Activated CD8-positive, alpha-beta T cell treated with anti-CD3 and anti-CD28 coated beads for 36 hours (primary cell): ENCODE results near the gene PRKACB. TPM values are rescaled to one million over a fixed set of nuclear protein-coding genes. Genes with fewer than 3 reads are reported as not detected.
"Not testable (repeated sequence)": the region's sequence is repeated elsewhere in the genome, so short reads cannot be mapped to it uniquely, and the experiment has no call there.

ENCODE experiments used
- ATAC-seq: fragments of 200-7000 bp; cut with Tn5 transposase; one replicate; pipeline ENCODE4 v1.10.0; 2021; ENCODE audit warnings: mild to moderate bottlenecking, moderate library complexity
- CTCF ChIA-PET: fragments of 350-600 bp; sonication (Branson Sonifier 250); formaldehyde crosslinking; loops from one replicate; lab custom pipeline; 2021; ENCODE audit warnings: antibody characterized with exemption; lab: Charles Lee
- POLR2A ChIA-PET: fragments of 350-600 bp; sonication (Branson Sonifier 250); formaldehyde crosslinking; loops from one replicate; lab custom pipeline; 2021; ENCODE audit warnings: antibody characterized with exemption; lab: Charles Lee
- DNase-seq: peaks from one replicate; pipeline ENCODE4 v3.0.0-alpha.2; 2020
- H3K27ac Mint-ChIP-seq: one replicate; pipeline ENCODE4 v1.8.0; 2021; ENCODE audit warnings: mild to moderate bottlenecking, mixed read lengths
- H3K27me3 Mint-ChIP-seq: one replicate; pipeline ENCODE4 v1.8.0; 2021; ENCODE audit warnings: mixed read lengths
- H3K36me3 Mint-ChIP-seq: one replicate; pipeline ENCODE4 v1.8.0; 2021; ENCODE audit warnings: low read depth, mixed read lengths
- H3K4me1 Mint-ChIP-seq: one replicate; pipeline ENCODE4 v1.8.0; 2021; ENCODE audit warnings: low read depth, mixed read lengths
- H3K4me3 Mint-ChIP-seq: one replicate; pipeline ENCODE4 v1.8.0; 2021; ENCODE audit warnings: mild to moderate bottlenecking, moderate library complexity, mixed read lengths
- H3K9me3 Mint-ChIP-seq: one replicate; pipeline ENCODE4 v1.8.0; 2021; ENCODE audit warnings: mixed read lengths
- intact Hi-C: fragments of 100-400 bp; cut with micrococcal nuclease; formaldehyde crosslinking; loops from one replicate; pipeline ENCODE4 v1.10.0; 2022
- total RNA-seq, 2 experiments: library from RNA; stranded (reverse); gene quantifications; one replicate each; pipeline ENCODE4 v1.2.3, GENCODE V29; 2021
- TF ChIP-seq, protein P1 (sequence below): fragments of 200-600 bp; IDR thresholded peaks from one replicate; pipeline ENCODE4 v1.8.0; 2022; ENCODE audit warnings: antibody characterized with exemption, mild to moderate bottlenecking

Gene PRKACB
- total RNA-seq, 2 experiments from 2014 or later: 39.9 to 44.7 TPM

DNA sequence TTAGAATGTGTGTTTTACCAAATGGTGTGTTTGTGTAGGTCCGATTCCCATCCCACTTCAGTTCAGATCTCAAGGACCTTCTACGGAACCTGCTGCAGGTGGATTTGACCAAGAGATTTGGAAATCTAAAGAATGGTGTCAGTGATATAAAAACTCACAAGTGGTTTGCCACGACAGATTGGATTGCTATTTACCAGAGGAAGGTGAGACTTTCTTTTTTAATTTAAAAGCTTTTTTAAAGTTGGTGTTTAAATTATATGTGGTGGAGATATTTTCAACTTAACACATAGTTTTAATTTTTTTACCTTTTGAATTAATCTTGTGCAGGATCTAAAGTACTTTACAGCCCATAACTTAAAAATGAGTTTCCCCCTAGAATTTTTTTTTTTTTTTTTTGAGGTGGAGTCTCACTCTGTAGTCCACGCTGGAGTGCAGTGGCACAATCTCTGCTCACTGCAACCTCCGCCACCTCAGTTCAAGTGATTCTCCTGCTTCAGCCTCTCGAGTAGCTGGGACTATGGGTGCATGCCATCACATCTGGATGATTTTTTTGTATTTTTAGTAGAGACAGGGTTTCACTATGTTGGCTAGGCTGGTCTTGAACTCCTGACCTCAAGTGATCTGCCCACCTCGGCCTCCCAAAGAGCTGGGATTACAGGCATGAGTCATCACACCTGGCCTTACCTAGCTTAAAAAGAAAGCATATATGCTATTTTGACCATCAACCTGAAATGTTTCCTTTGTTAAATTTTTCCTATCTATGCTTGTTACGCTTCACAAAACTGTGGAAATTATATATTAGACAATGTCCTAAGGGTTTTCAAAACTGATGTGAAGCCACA is 70.3 kb downstream of the PRKACB start:
- TF ChIP-seq, protein P1, sequence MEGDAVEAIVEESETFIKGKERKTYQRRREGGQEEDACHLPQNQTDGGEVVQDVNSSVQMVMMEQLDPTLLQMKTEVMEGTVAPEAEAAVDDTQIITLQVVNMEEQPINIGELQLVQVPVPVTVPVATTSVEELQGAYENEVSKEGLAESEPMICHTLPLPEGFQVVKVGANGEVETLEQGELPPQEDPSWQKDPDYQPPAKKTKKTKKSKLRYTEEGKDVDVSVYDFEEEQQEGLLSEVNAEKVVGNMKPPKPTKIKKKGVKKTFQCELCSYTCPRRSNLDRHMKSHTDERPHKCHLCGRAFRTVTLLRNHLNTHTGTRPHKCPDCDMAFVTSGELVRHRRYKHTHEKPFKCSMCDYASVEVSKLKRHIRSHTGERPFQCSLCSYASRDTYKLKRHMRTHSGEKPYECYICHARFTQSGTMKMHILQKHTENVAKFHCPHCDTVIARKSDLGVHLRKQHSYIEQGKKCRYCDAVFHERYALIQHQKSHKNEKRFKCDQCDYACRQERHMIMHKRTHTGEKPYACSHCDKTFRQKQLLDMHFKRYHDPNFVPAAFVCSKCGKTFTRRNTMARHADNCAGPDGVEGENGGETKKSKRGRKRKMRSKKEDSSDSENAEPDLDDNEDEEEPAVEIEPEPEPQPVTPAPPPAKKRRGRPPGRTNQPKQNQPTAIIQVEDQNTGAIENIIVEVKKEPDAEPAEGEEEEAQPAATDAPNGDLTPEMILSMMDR: no peak
- ATAC-seq (no peak), DNase-seq (no peak)
- intact Hi-C loops: no loop called here
- ChIA-PET POLR2A (no interaction called here), CTCF (interaction anchor here (1.1 kb wide), 1 partner anchor 87 kb away, joined by 3 read pairs; the partner anchor contains the start of gene SAMD13)
- Mint-ChIP-seq H3K36me3 (peaks cover 36% of the 10 kb centered on the region), H3K9me3 (peaks cover 3% of the 10 kb centered on the region), H3K27ac (no peak overlapping the region), H3K4me3 (no peak overlapping the region), H3K27me3 (no peaks in the 10 kb centered on the region), H3K4me1 (peaks cover 29% of the 10 kb centered on the region)

DNA sequence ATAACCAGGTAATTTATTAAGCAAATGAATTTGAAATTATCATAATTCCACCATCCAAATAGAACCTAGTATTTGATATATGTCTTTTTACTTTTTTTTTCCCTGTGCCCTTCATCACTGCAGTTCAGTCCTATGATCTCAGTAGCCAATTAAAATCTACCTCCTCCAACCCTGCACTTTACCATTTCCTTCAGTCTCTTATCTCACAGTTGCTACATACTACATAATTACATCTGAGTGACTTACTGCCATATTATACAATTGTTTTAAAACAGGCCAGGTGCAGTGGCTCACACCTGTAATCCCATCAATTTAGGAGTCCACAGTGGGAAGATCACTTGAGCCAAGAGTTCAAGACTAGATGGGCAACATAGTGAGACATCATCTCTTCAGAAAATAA is 73.2 kb downstream of the PRKACB start:
- TF ChIP-seq, protein P1: no peak
- ATAC-seq (no peak), DNase-seq (no peak)
- intact Hi-C loops: no loop called here
- Mint-ChIP-seq H3K4me3 (no peak overlapping the region), H3K36me3 (peaks cover 58% of the 10 kb centered on the region), H3K9me3 (peaks cover 20% of the 10 kb centered on the region), H3K27me3 (no peaks in the 10 kb centered on the region), H3K4me1 (peaks cover 30% of the 10 kb centered on the region), H3K27ac (no peak overlapping the region)
- ChIA-PET CTCF (no interaction called here), POLR2A (no interaction called here)

DNA sequence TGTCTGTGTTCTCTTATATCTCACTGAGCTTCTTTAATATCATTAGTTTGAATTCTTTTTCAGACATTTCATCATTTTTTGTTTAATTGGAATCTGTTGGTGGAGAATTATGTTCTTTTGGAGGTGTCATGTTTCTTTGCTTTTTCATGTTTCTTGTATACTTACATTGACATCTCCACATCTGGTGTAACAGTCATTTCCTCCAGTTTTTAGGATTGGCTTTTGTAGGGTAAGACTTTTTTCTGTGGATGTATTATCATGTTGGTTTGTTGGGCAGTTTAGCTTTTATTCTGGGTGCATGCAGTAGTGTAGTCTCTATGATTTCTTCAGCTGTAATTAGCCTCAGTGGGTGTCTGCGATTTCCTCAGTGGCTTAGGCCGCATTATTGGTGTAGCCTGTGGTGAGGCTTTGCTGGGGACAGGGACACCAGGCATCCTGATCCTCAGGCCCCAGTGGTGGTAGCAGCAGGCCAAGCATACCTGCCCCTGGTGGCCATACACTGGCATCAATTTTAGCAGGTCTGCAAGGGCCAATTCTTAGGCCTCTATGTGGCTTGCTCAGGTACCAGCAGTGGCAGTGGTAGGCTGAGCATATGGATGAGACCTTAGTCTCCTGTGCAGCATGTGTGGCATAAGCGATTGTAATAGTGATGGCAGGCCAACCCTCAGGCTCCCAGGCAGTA is 79.8 kb downstream of the PRKACB start:
- H3K36me3 Mint-ChIP-seq: peaks cover 72% of the 10 kb centered on the region
- POLR2A ChIA-PET: no interaction called here
- no peak overlapping the region for H3K27ac Mint-ChIP-seq

DNA sequence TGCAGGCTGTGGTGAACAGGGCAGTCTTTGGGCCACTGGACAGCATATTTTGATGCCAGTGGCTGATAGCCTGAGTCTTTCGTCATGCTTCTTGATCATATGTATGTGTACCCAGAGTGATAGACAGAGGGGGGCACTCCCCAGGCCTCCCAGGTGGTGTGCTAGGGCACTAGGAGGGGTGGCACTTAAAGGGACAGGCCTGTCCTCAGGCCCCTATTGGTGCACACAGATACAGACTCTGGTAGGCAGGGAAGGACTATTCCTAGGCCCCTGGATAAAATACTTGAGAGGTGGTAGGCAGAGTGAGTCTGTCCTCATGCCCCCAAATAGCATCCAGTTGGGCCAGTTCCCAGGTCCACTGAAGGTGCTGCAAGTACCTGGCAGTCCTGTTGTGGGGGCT is 80.8 kb downstream of the PRKACB start:
- no peak for DNase-seq
- POLR2A ChIA-PET: no interaction called here
- intact Hi-C loops: no loop called here
- TF ChIP-seq, protein P1: no peak
- no peak for ATAC-seq
- no peak overlapping the region for H3K4me3 Mint-ChIP-seq
- peaks cover 65% of the 10 kb centered on the region for H3K36me3 Mint-ChIP-seq
- CTCF ChIA-PET: no interaction called here
- no peaks in the 10 kb centered on the region for H3K27me3 Mint-ChIP-seq
- H3K27ac Mint-ChIP-seq: no peak overlapping the region
- peaks cover 28% of the 10 kb centered on the region for H3K9me3 Mint-ChIP-seq
- peaks cover 30% of the 10 kb centered on the region for H3K4me1 Mint-ChIP-seq

More for the DNA sequence above, 79.8 kb downstream of the PRKACB start:
- H3K4me3 Mint-ChIP-seq: no peak overlapping the region
- TF ChIP-seq, protein P1: no peak
- H3K4me1 Mint-ChIP-seq: peaks cover 30% of the 10 kb centered on the region
- H3K27me3 Mint-ChIP-seq: no peaks in the 10 kb centered on the region
- intact Hi-C loops: no loop called here
- CTCF ChIA-PET: interaction anchor here (0.8 kb wide), 1 partner anchor 62 kb away, joined by 3 read pairs; no protein-coding TSS in a partner anchor
- ATAC-seq: no peak
- DNase-seq: no peak
- peaks cover 33% of the 10 kb centered on the region for H3K9me3 Mint-ChIP-seq

DNA sequence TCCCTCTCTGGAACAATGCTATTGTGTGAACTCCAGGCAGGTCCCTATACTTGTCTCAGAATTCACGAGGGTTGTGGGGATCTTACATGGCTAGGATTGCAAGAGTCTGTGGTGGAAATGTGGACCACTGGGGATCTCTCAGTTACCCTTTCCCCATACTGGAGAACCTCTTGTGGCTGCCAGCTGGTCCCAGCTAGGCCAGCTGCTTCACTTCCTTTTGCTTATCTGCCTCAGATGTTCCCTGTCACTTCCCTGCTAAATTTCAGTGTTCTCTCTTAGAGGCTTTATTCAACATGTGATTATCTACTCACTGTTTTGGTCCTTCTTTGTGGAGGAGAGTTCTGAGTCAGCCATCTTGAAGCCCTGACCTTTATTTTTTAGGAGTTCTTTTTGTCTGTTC is 81.6 kb downstream of the PRKACB start:
- TF ChIP-seq, protein P1: no peak
- CTCF ChIA-PET: no interaction called here
- no peak overlapping the region for H3K4me3 Mint-ChIP-seq
- DNase-seq (no peak), ATAC-seq (no peak)
- H3K36me3 Mint-ChIP-seq: peaks cover 60% of the 10 kb centered on the region
- intact Hi-C loops: no loop called here
- peaks cover 25% of the 10 kb centered on the region for H3K9me3 Mint-ChIP-seq
- POLR2A ChIA-PET: no interaction called here
- H3K27me3 Mint-ChIP-seq: no peaks in the 10 kb centered on the region
- H3K27ac Mint-ChIP-seq: no peak overlapping the region
- peaks cover 26% of the 10 kb centered on the region for H3K4me1 Mint-ChIP-seq

DNA sequence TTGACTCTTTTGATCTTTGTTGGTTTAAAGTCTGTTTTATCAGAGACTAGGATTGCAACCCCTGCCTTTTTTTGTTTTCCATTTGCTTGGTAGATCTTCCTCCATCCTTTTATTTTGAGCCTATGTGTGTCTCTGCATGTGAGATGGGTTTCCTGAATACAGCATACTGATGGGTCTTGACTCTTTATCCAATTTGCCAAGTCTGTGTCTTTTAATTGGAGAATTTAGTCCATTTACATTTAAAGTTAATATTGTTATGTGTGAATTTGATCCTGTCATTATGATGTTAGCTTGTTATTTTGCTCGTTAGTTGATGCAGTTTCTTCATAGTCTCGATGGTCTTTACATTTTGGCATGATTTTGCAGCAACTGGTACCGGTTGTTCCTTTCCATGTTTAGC is 88.6 kb downstream of the PRKACB start:
- H3K4me3 Mint-ChIP-seq, H3K9me3 Mint-ChIP-seq, intact Hi-C loops, H3K4me1 Mint-ChIP-seq, ATAC-seq, CTCF ChIA-PET, POLR2A ChIA-PET, H3K27me3 Mint-ChIP-seq, DNase-seq, H3K27ac Mint-ChIP-seq: not testable (repeated sequence)
- H3K36me3 Mint-ChIP-seq: peaks cover 36% of the 10 kb centered on the region
